HepG2 (cell line): Measurements from ENCODE around the gene COG4. TPM values are rescaled to one million over a fixed set of nuclear protein-coding genes. Genes with fewer than 3 reads are reported as not detected.

Experiments used
- ATAC-seq: fragments of 200-7000 bp; cut with Tn5 transposase; 3 replicates; pipeline ENCODE4 v1.9.1; 2020; ENCODE audit warnings: mild to moderate bottlenecking, moderate library complexity
- BruUV-seq: library from RNA; stranded (reverse); fragments of 400-500 nt; replicated peaks from 2 replicates; lab custom pipeline; 2021; lab: Mats Ljungman, UMichigan
- CTCF ChIA-PET: fragments of 300-600 bp; formaldehyde crosslinking; extraction: SDS; loops from one replicate; lab custom pipeline; 2021; ENCODE audit warnings: low total read pairs, inconsistent platforms, low intra/inter-chr PET ratio; lab: Yijun Ruan, JAX
- POLR2A ChIA-PET: fragments of 350-600 bp; sonication (Branson Sonifier 250); formaldehyde crosslinking; loops from one replicate; lab custom pipeline; 2020; ENCODE audit warnings: antibody characterized with exemption, inconsistent platforms; lab: Yijun Ruan, JAX
- DNase-seq: peaks from one replicate; pipeline ENCODE4 v3.0.0-alpha.2; 2015; ENCODE audit warnings: low spot score
- FAIRE-seq: peaks from 3 replicates; lab custom pipeline; 2011; peaks lifted over from hg19 to GRCh38; lab: Jason Lieb, UNC
- H2AFZ ChIP-seq: one replicate; pipeline ENCODE4 v1.6.1; 2011; ENCODE audit warnings: low read length, inconsistent platforms
- H3K27ac ChIP-seq: fragments of 300-600 bp; 3 replicates; pipeline ENCODE4 v1.8.0; 2011; ENCODE audit warnings: mixed run types, mild to moderate bottlenecking, mixed read lengths, low read length, inconsistent platforms; ENCODE audit not compliant: insufficient read depth; ENCODE audit errors: extremely low read length
- H3K27me3 ChIP-seq, 2 experiments: fragments of 200-600 bp in 1 of 2; 2 replicates in 1 of 2; 3 replicates in 1 of 2; pipeline versions ENCODE4 v1.6.0 to v1.8.0; 2011; ENCODE audit warnings: low read length in 2 of 2, mild to moderate bottlenecking in 2 of 2, moderate library complexity in 2 of 2, inconsistent platforms in 1 of 2; ENCODE audit not compliant: insufficient read depth in 2 of 2, control insufficient read depth in 1 of 2
- H3K36me3 ChIP-seq, 2 experiments: fragments of 200-600 bp in 1 of 2; replicated peaks in 1 of 2; 2 replicates in 1 of 2; 3 replicates in 1 of 2; pipeline versions ENCODE4 v1.5.1 to v1.8.0; 2011; ENCODE audit warnings: low read length in 2 of 2, inconsistent platforms in 1 of 2; ENCODE audit not compliant: insufficient read depth in 2 of 2, control insufficient read depth in 1 of 2
- H3K4me1 ChIP-seq: 2 replicates; pipeline ENCODE4 v1.5.1; 2012; ENCODE audit warnings: low read length, inconsistent platforms; ENCODE audit not compliant: insufficient read depth
- H3K4me2 ChIP-seq: 2 replicates; pipeline ENCODE4 v1.6.0; 2011; ENCODE audit warnings: low read depth, low read length, inconsistent platforms
- H3K4me3 ChIP-seq, 3 experiments: fragments of 200-600 bp in 1 of 3; sonication (generic), shearing (Covaris generic) in 1 of 3; replicated peaks in 1 of 3; 2 replicates each; pipeline ENCODE4 v1.5.1; 2011 to 2016; ENCODE audit warnings: low read length in 3 of 3, inconsistent platforms in 2 of 3, low read depth in 2 of 3, mild to moderate bottlenecking in 2 of 3, control low read depth in 1 of 3, mixed read lengths in 1 of 3; ENCODE audit not compliant: insufficient read depth in 1 of 3
- H3K79me2 ChIP-seq: one replicate; pipeline ENCODE4 v1.6.1; 2011; ENCODE audit warnings: low read length, inconsistent platforms; ENCODE audit not compliant: insufficient read depth
- H3K9ac ChIP-seq: 2 replicates; pipeline ENCODE4 v1.6.0; 2011; ENCODE audit warnings: mild to moderate bottlenecking, low read depth, low read length, inconsistent platforms; ENCODE audit not compliant: insufficient read depth
- H3K9me3 ChIP-seq: 2 replicates; pipeline ENCODE4 v1.5.1; 2012; ENCODE audit warnings: mild to moderate bottlenecking, low read length
- H4K20me1 ChIP-seq: 2 replicates; pipeline ENCODE4 v1.6.0; 2011; ENCODE audit warnings: inconsistent platforms, mild to moderate bottlenecking, low read length, moderate library complexity; ENCODE audit not compliant: insufficient read depth
- ARNT ChIP-seq: fragments of 450-650 bp; IDR thresholded peaks from 2 replicates; pipeline ENCODE4 v1.6.1; 2017
- CBFB ChIP-seq: sonication (generic); formaldehyde crosslinking; IDR thresholded peaks from 2 replicates; pipeline ENCODE4 v1.4.0; 2020; ENCODE audit warnings: missing genetic modification reagents
- CEBPZ ChIP-seq: IDR thresholded peaks from 2 replicates; pipeline ENCODE4 v1.6.1; 2012; ENCODE audit warnings: low read length, improper control_type of control experiment
- DPF2 ChIP-seq: sonication (generic); formaldehyde crosslinking; IDR thresholded peaks from 2 replicates; pipeline ENCODE4 v1.4.0; 2020; ENCODE audit warnings: mild to moderate bottlenecking, low read depth, missing genetic modification reagents, borderline replicate concordance
- IRF9 ChIP-seq: sonication (generic); formaldehyde crosslinking; IDR thresholded peaks from 2 replicates; pipeline ENCODE4 v1.8.0; 2022; ENCODE audit warnings: missing genetic modification reagents, mild to moderate bottlenecking, borderline replicate concordance
- IRX3 ChIP-seq: sonication (generic); formaldehyde crosslinking; IDR thresholded peaks from 2 replicates; pipeline ENCODE4 v1.8.1; 2023; ENCODE audit warnings: mild to moderate bottlenecking, low read depth, missing genetic modification reagents, borderline replicate concordance
- SNAPC2 ChIP-seq: sonication (generic); formaldehyde crosslinking; IDR thresholded peaks from 2 replicates; pipeline ENCODE4 v1.8.1; 2022; ENCODE audit warnings: mild to moderate bottlenecking, missing genetic modification reagents
- WGBS: methylation state at CpG from one replicate; pipeline ENCODE4 v1.1.6; 2017; ENCODE audit warnings: low lambda C conversion rate; 5-methylcytosine and 5-hydroxymethylcytosine counted together
- in situ Hi-C: cut with HindIII; loops from 2 replicates; pipeline ENCODE4 v1.10.0; 2017; ENCODE audit warnings: low pct_unique_long_range_greater_than_20kb; ENCODE audit not compliant: extremely low pct_ligation_motif_present
- intact Hi-C: fragments of 100-400 bp; cut with micrococcal nuclease; formaldehyde crosslinking; loops from one replicate; pipeline ENCODE4 v1.10.0; 2022; ENCODE audit not compliant: unreplicated experiment
- polyA plus RNA-seq, 8 experiments: library from polyadenylated mRNA; depleted of rRNA in 3 of 8; stranded (reverse) in 7 of 8; unstranded in 1 of 8; fragments of >200 nt; fragmentation: Illumina TruSeq in 4 of 8; extraction: Trizol in 4 of 8; gene quantifications; 2 replicates each; pipeline versions ENCODE4 v1.2.1 to v1.2.3, GENCODE V29; 2011 to 2016; ENCODE audit warnings: low read depth in 4 of 8, missing spikeins in 1 of 8, mixed read lengths in 1 of 8; ENCODE audit not compliant: insufficient read depth in 1 of 8
- total RNA-seq, 5 experiments: library from RNA; depleted of rRNA; stranded (reverse); fragments of >200 nt; fragmentation: Illumina TruSeq; extraction: Trizol; gene quantifications; 2 replicates each; pipeline ENCODE4 v1.2.3, GENCODE V29; 2016; ENCODE audit warnings: low read depth in 1 of 5

Gene COG4
- total and polyA plus RNA-seq, 2 of the 13 experiments (the other 11 are each of a cell fraction or from before 2014, with no cell fraction given) = 51.1 to 73.8 TPM

GRCh38 chr16:70434484-70435260 is 88.7 kb downstream of the COG4 start:
- no peak for TF ChIP-seq ARNT
- TF ChIP-seq, all 625 proteins: peak for 0
- Histone ChIP-seq H3K4me3 (no peak overlapping the region), H3K36me3 (peaks cover 7 to 9% of the 10 kb centered on the region in 2 experiments), H3K4me2 (no peak overlapping the region), H2AFZ (no peak overlapping the region), H3K9ac (no peak overlapping the region), H3K27ac (peak overlapping the region; percentile 7), H3K4me1 (peaks cover 80% of the 10 kb centered on the region), H4K20me1 (no peaks in the 10 kb centered on the region), H3K79me2 (peaks cover 75% of the 10 kb centered on the region), H3K9me3 (no peaks in the 10 kb centered on the region), H3K27me3 (no peaks in the 10 kb centered on the region; a peak in 1 of 5 replicates)
- BruUV-seq = no TSS peak
- intact Hi-C loops (loop anchor here (5.0 kb wide), 1 partner anchor 32 kb away; no protein-coding TSS in a partner anchor), in situ Hi-C loops (no loop called here)
- CTCF ChIA-PET = no interaction called here
- no peak for ATAC-seq
- no peak for FAIRE-seq
- no peak for DNase-seq
- 92% methylated on average over 6 of the region's 6 CpGs for WGBS
- POLR2A ChIA-PET = interaction anchor here (3.9 kb wide), 1 partner anchor 54 kb away, joined by 29 read pairs; no protein-coding TSS in a partner anchor

GRCh38 chr16:70433458-70434103 is 89.8 kb downstream of the COG4 start:
- DNase-seq (no peak), FAIRE-seq (peak; percentile 4), ATAC-seq (no peak)
- ChIA-PET POLR2A (interaction anchor here (1.3 to 3.9 kb wide), 4 partner anchors 8 to 53 kb away, joined by 4 to 29 read pairs (median 11); partner anchors contain the start of gene FCSK), CTCF (no interaction called here)
- WGBS = 89% methylated on average over 5 of the region's 5 CpGs
- Histone ChIP-seq H2AFZ (no peak overlapping the region), H3K79me2 (peaks cover 76% of the 10 kb centered on the region), H3K27ac (peak overlapping the region; percentile 65), H4K20me1 (no peaks in the 10 kb centered on the region), H3K4me3 (no peak overlapping the region), H3K9me3 (no peaks in the 10 kb centered on the region), H3K4me2 (peak overlapping the region; percentile 36), H3K4me1 (peaks cover 90% of the 10 kb centered on the region), H3K27me3 (no peaks in the 10 kb centered on the region; a peak in 1 of 5 replicates), H3K36me3 (peaks cover 7 to 9% of the 10 kb centered on the region in 2 experiments), H3K9ac (peak overlapping the region; percentile 52)
- no peak for TF ChIP-seq CBFB (CRISPR knock-in tag)
- TF ChIP-seq IRF9 (CRISPR knock-in tag) = no peak
- no peak for TF ChIP-seq IRX3 (CRISPR knock-in tag)
- TF ChIP-seq DPF2 (CRISPR knock-in tag) = no peak
- no peak for TF ChIP-seq SNAPC2 (CRISPR knock-in tag)
- TF ChIP-seq CEBPZ = no peak
- in situ Hi-C loops = no loop called here
- TSS peak; percentile 9 for BruUV-seq
- intact Hi-C loops = no loop called here
